BE2C (cell line): ENCODE results near the gene TMTC2.

ENCODE experiments used
- DNase-seq: peaks from one replicate; pipeline ENCODE4 v3.0.0-alpha.2; 2020
- H3K27me3 ChIP-seq: fragments of 250-450 bp; sonication (Bioruptor Pico); 2 replicates; pipeline ENCODE4 v1.5.1; 2020; ENCODE audit warnings: mild to moderate bottlenecking
- H3K36me3 ChIP-seq: fragments of 250-450 bp; sonication (Bioruptor Pico); 2 replicates; pipeline ENCODE4 v1.5.1; 2020; ENCODE audit warnings: mild to moderate bottlenecking
- H3K4me1 ChIP-seq: fragments of 250-450 bp; sonication (Bioruptor Pico); 2 replicates; pipeline ENCODE4 v1.5.1; 2020
- H3K4me3 ChIP-seq: 2 replicates; pipeline ENCODE4 v1.5.1; 2011; ENCODE audit warnings: low read depth, low read length
- H3K9me3 ChIP-seq: fragments of 250-450 bp; sonication (Bioruptor Pico); 2 replicates; pipeline ENCODE4 v1.5.1; 2020
- TF ChIP-seq, protein P1 (sequence below): IDR thresholded peaks from 2 replicates; pipeline ENCODE4 v1.5.1; 2012; ENCODE audit warnings: mild to moderate bottlenecking, low read depth, low read length

TMTC2 gene

DNA sequence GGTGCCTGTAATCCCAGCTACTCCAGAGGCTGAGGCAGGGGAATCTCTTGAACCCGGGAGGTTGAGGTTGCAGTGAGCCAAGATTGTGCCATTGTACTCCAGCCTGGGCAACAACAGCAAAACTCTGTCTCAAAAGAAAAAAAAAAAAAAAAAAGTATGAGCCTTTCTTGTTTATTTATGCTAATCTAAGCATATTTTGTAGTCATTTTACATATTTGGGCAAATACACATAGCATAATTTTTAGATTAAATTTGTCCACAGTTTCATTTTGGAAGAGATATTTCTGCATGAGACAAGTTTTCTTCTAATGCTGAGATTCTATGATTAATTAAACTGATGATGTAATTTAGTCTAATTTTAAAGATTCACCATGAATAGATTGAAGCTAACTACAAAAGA lies 494.4 kb downstream of the TMTC2 start:
- no peaks in the 10 kb centered on the region for H3K36me3 ChIP-seq
- H3K27me3 ChIP-seq: no peaks in the 10 kb centered on the region
- TF ChIP-seq, protein P1, sequence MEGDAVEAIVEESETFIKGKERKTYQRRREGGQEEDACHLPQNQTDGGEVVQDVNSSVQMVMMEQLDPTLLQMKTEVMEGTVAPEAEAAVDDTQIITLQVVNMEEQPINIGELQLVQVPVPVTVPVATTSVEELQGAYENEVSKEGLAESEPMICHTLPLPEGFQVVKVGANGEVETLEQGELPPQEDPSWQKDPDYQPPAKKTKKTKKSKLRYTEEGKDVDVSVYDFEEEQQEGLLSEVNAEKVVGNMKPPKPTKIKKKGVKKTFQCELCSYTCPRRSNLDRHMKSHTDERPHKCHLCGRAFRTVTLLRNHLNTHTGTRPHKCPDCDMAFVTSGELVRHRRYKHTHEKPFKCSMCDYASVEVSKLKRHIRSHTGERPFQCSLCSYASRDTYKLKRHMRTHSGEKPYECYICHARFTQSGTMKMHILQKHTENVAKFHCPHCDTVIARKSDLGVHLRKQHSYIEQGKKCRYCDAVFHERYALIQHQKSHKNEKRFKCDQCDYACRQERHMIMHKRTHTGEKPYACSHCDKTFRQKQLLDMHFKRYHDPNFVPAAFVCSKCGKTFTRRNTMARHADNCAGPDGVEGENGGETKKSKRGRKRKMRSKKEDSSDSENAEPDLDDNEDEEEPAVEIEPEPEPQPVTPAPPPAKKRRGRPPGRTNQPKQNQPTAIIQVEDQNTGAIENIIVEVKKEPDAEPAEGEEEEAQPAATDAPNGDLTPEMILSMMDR: no peak
- no peak for DNase-seq
- H3K4me1 ChIP-seq: no peaks in the 10 kb centered on the region
- no peak overlapping the region for H3K4me3 ChIP-seq
- H3K9me3 ChIP-seq: no peaks in the 10 kb centered on the region

DNA sequence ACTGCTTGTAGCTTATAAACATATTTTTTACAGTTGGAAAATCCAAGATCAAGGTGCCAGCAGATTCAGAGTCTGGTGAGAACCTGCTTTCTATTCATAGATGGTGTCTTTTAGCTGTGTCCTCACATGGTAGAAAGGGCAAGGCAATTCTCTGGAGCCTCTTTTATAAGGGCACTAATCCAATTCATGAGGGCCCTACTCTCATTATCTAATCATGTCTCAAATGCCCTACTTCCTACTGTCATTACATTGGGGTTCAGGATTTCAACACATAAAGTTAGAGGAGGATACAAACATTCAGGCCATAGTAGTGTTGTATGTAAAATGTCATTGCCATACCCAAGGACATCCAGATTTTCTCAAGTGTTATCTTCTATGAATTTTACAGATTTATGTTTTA lies 496.4 kb downstream of the TMTC2 start:
- Histone ChIP-seq H3K4me3 (no peak overlapping the region), H3K36me3 (no peaks in the 10 kb centered on the region), H3K9me3 (no peaks in the 10 kb centered on the region), H3K27me3 (no peaks in the 10 kb centered on the region), H3K4me1 (no peaks in the 10 kb centered on the region)
- no peak for DNase-seq
- TF ChIP-seq, protein P1: no peak
